Measurements from ENCODE around the gene COA7.

The COA7 gene

GRCh38 chr1:52683367-52683940, 14.7 kb downstream of the COA7 start:
- no peak for DNase-seq (ENCODE audit: low spot score)
- TF ChIP-seq CTCF (IDR thresholded peaks at IDR 0.05; ENCODE audit: extremely low read depth, missing control alignments) = no peak

GRCh38 chr1:52681136-52681535, 17.0 kb downstream of the COA7 start:
- no peak for DNase-seq (ENCODE audit: low spot score)
- no peak for TF ChIP-seq CTCF (IDR thresholded peaks at IDR 0.05; ENCODE audit: extremely low read depth, missing control alignments)

- TF ChIP-seq CTCF (IDR thresholded peaks at IDR 0.05; ENCODE audit: extremely low read depth, missing control alignments) = no peak
- DNase-seq (ENCODE audit: low spot score) = no peak
These were observed 17.8 kb downstream of the COA7 start for GRCh38 chr1:52680353-52680752.

- TF ChIP-seq CTCF (IDR thresholded peaks at IDR 0.05; ENCODE audit: extremely low read depth, missing control alignments) = no peak
- no peak for DNase-seq (ENCODE audit: low spot score)
These were observed 18.6 kb downstream of the COA7 start for GRCh38 chr1:52679498-52679897.

GRCh38 chr1:52679048-52679447, 19.1 kb downstream of the COA7 start:
- DNase-seq (ENCODE audit: low spot score) = no peak
- TF ChIP-seq CTCF (IDR thresholded peaks at IDR 0.05; ENCODE audit: extremely low read depth, missing control alignments) = no peak

GRCh38 chr1:52677076-52677806, 20.9 kb downstream of the COA7 start:
- DNase-seq (ENCODE audit: low spot score) = no peak
- TF ChIP-seq CTCF (IDR thresholded peaks at IDR 0.05; ENCODE audit: extremely low read depth, missing control alignments) = no peak

- TF ChIP-seq CTCF (IDR thresholded peaks at IDR 0.05; ENCODE audit: extremely low read depth, missing control alignments) = no peak
- DNase-seq (ENCODE audit: low spot score) = no peak
These were observed 21.8 kb downstream of the COA7 start for GRCh38 chr1:52676249-52676903.
